ENCODE data around the gene ARL16.
"Not testable (repeated sequence)": the region's sequence is repeated elsewhere in the genome, so short reads cannot be mapped to it uniquely, and the experiment has no call there.

The ARL16 gene

DNA sequence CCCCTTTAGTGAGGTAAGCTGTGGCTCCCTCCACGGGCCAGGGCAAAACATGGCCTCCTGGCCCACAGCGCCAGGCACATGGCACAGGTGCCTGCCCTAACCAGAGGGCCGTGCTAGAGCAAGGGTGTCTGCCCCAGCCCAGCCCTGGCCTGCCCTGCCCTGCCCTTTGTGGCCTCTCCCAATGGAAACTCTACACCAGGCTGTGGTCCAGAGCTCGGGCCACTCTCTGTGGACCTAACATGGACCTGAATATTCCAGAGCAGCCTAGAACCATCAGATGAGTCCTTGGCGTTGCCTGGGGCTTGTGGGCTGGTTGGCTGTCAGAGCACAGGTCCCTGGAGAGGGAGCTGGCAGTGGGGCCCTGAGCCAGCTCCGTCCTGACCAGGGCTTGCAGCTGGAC, 11.6 kb upstream of the ARL16 start:
- DNase-seq (ENCODE audit: low read depth, low spot score), result no peak

DNA sequence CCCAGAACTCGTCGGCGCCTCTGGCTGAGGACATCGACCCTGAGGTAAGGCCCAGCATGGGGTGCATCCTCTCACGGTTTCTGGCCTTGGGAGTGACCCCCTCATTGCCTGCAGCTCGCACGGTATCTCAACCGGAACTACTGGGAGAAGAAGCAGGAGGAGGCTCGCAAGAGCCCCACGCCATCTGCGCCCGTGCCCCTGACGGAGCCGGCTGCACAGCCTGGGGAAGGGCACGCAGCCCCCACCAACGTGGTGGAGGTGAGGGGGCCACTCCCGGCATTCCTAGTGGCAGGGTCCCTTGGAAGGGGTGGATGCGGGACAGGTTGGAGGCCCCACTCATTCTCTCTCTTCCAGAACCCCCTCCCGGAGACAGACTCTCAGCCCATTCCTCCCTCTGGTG, 11.2 kb upstream of the ARL16 start:
- DNase-seq (ENCODE audit: low read depth, low spot score), result no peak

GRCh38 chr17:81693509-81694210, 10.1 kb upstream of the ARL16 start:
- DNase-seq (ENCODE audit: low read depth, low spot score), result no peak

GRCh38 chr17:81691608-81692007, 8.0 kb upstream of the ARL16 start:
- no peak for DNase-seq (ENCODE audit: low read depth, low spot score)

GRCh38 chr17:81691196-81691595, 7.6 kb upstream of the ARL16 start:
- no peak for DNase-seq (ENCODE audit: low read depth, low spot score)

- DNase-seq (ENCODE audit: low read depth, low spot score), result no peak
These were observed 7.0 kb upstream of the ARL16 start for GRCh38 chr17:81690549-81690948.

- DNase-seq (ENCODE audit: low read depth, low spot score), result no peak
These were observed 6.5 kb upstream of the ARL16 start for GRCh38 chr17:81690066-81690465.

DNA sequence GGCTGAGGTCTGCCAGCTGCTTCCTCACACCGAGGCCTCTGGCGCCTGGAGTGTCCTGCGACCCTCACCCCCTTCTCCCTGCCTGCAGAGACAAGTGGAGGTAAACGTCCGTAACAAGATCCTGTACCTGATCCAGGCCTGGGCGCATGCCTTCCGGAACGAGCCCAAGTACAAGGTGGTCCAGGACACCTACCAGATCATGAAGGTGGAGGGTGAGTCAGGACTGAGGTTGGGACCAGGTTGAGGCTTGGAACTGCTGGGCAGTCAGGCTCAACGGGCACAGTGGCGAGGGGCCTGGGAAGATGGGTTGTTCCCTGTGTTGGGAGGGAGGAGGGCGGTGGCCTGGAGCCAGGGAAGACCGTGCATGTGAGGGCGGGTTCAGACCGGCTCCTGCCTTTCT, 5.0 kb upstream of the ARL16 start:
- no peak for DNase-seq (ENCODE audit: low read depth, low spot score)

GRCh38 chr17:81687770-81688541, 4.4 kb upstream of the ARL16 start:
- DNase-seq (ENCODE audit: low read depth, low spot score), result no peak

GRCh38 chr17:81686614-81687013, 3.0 kb upstream of the ARL16 start:
- no peak for DNase-seq (ENCODE audit: low read depth, low spot score)

DNA sequence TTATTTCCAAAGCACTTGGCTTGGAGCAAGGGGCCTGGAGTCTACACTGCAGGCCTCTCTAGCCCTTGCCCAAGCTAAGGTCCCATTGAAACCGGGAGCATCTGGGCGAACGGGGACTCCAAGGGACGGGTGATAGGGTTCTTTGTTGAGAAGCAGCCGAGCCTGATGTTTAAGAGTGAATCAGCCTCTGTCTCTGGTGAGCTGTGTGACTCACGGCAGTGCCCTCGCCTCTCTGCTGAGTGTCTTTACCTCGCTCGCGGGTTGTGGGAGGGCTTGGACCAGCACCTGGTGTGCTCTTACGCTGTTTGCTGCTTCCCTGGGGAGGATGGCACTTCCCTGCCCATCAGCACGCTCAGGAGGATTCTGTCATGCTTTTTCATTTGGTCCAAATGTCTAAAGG, 1.5 kb upstream of the ARL16 start:
- no peak for DNase-seq (ENCODE audit: low read depth, low spot score)

GRCh38 chr17:81684442-81684911, 880 bp upstream of the ARL16 start:
- DNase-seq (ENCODE audit: low read depth, low spot score), result no peak

DNA sequence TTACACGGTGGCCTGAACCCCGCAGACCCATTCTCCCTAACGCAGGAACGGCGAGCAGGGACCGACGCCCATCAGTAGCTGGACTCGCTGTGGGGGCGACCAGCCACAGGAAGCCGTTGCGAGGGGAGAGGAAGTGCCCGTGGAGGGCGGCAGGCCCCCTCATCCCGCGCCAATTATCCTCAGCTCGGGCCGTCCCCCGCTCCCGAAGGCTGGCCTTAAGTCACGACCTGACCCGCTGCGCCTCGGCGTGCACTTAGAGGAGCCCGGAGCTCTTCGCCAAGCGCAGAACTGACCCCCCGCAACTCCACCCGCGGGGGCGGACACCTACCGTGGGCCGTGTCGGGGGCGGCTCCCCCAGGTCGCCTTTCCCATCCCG, 401 bp downstream of the ARL16 start:
- no peak for DNase-seq (ENCODE audit: low read depth, low spot score)

GRCh38 chr17:81682565-81683207, 911 bp downstream of the ARL16 start:
- no peak for DNase-seq (ENCODE audit: low read depth, low spot score)

- no peak for DNase-seq (ENCODE audit: low read depth, low spot score)
These were observed 1.9 kb downstream of the ARL16 start for GRCh38 chr17:81681672-81682071.

- no peak for DNase-seq (ENCODE audit: low read depth, low spot score)
These were observed 3.4 kb downstream of the ARL16 start for GRCh38 chr17:81680150-81680549.

DNA sequence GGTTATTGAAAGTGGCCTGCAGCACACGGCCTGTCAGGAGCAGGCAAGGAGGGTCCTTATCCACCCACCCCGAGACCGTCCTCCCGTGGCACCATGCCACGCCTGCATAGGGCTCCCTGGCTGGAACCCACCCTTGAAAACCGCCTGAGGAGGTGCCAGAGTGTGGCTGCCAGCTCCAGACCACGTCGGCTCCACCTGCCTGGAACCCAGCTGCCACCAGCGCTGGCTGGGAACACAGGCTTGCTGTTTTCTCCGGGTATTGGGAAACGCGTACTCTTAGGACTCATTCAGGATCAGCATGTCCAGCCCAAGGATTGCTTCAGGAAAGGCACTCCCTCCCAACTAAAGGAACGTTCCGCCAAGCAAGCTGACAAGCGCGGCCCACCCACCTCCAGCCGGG, 6.7 kb downstream of the ARL16 start:
- DNase-seq (ENCODE audit: low read depth, low spot score), result no peak

DNA sequence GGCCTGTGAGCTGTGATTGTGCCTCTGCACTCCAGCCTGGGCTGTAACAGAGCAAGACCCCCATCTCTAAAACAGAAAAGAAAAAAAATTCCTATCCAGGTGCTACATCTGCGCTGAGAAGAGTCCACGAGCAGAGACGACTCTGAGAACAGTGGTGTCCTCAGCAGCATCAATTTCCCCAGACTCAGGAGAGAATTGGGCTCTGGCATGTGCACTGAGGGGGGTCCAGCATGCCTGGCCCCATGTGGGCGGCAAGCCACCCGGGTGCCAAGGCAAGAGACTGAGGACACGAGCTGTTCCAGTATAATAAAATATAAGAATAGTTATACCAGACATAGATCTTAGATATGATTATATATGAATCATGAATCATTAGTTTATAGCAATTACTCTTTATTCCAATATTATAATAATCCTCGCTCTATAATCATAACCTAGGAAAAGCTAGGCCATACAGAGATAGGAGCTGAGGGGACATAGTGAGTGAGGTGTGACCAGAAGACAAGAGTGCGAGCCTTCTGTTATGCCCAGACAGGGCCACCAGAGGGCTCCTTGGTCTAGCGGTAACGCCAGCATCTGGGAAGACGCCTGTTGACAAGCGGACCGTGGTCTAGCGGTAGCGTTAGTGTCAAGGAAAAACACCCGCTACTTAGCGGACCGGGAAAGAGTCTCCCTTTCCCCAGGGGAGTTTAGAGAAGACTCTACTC, 7.9 kb downstream of the ARL16 start:
- DNase-seq (ENCODE audit: low read depth, low spot score), result not testable (repeated sequence)

DNA sequence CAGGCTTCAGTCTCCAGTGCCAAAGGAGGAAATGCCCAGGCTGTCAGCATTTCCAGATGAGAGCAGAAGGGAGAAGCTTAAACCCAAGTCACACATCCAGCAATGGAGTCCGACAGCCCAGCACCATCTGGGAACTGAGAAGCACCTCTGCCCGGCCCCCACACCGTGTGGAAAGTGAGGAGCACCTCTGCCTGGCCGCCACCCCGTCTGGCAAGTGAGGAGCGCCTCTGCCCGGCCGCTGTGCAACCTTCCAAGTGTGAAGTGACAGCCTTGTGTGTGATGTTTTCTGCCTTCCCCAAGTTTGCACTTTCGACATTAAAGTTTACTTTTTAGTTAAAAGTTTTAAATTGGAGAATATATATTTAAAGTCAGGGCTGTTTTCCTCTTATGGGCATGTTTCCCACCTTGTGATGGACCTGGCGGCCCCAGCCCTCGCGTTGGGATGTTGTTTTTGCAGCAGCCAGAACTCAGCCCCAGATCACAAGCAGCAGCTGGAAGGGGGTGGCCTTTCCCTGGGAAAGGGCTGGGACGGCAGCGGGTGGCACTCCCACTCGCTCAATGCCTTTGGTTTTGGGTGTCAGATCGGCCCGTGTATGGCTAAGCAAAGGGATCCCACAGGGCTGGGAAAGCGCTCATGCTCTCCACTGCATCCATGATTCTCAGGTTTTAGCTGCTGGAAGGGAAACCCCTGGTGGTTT, 9.9 kb downstream of the ARL16 start:
- DNase-seq (ENCODE audit: low read depth, low spot score), result no peak

DNA sequence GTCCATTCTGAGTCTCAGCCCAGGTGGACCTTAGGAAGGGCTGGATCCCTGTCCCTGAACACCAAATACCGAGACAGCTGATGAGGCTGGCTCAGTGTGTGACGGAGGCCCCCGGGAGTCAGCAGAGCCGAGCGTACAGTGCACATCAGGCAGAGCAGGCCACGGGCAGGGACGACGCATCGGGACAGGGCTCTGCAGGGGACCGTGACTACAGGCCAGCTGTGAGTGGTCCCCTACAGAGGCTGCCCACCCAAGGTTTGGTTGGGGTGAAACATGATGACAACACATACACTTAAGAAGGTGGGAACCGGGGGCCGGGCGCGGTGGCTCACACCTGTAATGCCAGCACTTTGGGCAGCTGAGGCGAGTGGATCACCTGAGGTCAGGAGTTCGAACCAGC, 10.6 kb downstream of the ARL16 start:
- DNase-seq (ENCODE audit: low read depth, low spot score), result no peak

- DNase-seq (ENCODE audit: low read depth, low spot score), result no peak
These were observed 11.1 kb downstream of the ARL16 start for GRCh38 chr17:81672504-81672903.

GRCh38 chr17:81667754-81668153, 15.8 kb downstream of the ARL16 start:
- DNase-seq (ENCODE audit: low read depth, low spot score), result no peak

All from activated CD4-positive, CD25-positive, alpha-beta regulatory T cell treated with anti-CD3 and anti-CD28 coated beads, Interleukin-2, amount 50 U/mL, for 16 hours (primary cell).